COLO668 (cell line): ENCODE results near the gene POLE.
A peak's percentile ranks its signal among the peaks of the same experiment; 100 is the strongest.

Experiments used
- DNase-seq: peaks from one replicate; lab custom pipeline; 2025; ENCODE audit not compliant: unreplicated experiment; lab: John Stamatoyannopoulos, UW

The POLE gene, protein sequence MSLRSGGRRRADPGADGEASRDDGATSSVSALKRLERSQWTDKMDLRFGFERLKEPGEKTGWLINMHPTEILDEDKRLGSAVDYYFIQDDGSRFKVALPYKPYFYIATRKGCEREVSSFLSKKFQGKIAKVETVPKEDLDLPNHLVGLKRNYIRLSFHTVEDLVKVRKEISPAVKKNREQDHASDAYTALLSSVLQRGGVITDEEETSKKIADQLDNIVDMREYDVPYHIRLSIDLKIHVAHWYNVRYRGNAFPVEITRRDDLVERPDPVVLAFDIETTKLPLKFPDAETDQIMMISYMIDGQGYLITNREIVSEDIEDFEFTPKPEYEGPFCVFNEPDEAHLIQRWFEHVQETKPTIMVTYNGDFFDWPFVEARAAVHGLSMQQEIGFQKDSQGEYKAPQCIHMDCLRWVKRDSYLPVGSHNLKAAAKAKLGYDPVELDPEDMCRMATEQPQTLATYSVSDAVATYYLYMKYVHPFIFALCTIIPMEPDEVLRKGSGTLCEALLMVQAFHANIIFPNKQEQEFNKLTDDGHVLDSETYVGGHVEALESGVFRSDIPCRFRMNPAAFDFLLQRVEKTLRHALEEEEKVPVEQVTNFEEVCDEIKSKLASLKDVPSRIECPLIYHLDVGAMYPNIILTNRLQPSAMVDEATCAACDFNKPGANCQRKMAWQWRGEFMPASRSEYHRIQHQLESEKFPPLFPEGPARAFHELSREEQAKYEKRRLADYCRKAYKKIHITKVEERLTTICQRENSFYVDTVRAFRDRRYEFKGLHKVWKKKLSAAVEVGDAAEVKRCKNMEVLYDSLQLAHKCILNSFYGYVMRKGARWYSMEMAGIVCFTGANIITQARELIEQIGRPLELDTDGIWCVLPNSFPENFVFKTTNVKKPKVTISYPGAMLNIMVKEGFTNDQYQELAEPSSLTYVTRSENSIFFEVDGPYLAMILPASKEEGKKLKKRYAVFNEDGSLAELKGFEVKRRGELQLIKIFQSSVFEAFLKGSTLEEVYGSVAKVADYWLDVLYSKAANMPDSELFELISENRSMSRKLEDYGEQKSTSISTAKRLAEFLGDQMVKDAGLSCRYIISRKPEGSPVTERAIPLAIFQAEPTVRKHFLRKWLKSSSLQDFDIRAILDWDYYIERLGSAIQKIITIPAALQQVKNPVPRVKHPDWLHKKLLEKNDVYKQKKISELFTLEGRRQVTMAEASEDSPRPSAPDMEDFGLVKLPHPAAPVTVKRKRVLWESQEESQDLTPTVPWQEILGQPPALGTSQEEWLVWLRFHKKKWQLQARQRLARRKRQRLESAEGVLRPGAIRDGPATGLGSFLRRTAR (N-terminal part only)

DNA sequence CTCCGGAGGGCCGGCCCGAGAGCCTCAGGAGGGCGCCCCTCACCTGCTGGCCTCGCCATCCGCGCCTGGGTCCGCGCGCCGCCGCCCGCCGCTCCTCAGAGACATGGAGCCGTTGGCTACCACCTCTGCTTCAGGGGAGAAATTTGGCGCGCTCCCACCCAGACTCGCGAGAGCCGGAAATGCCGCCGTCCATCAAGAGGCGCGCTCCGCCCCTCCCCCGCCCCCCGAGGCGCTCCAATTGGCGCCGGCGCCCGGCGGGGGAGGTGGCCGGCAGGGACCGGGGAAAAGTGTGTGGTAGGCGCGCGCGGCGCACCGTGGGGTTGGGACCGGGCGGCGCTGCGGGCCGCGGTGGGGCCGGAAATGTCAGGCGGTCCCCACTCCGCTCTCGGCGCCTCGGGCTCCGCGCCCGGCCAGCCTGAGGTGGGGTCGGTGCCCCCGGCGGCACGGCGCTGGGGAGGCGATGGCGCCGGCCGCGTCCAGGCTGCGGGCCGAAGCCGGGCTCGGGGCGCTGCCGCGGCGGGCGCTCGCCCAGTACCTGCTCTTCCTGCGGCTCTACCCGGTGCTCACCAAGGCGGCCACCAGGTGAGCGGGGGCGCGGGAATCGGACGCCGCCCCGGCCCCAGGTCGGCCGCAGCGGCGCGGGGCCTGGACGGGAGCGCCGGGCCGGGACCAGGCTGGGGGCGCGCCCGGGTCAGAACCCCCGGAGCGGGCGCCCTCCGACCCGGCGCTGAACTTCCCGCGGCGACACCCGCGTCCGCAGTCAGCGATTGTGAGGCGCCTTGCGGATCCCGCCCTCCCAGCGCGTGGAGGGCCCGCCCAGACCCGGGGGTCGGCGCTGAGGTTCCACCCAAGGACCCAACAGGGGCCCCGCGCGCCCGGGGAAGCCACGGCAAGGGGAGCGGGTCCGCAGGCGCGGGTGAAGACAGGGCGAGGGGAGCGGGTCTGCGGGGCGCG, at the start of gene POLE, which contains the start of gene PXMP2:
Gene POLE (minus strand): TSS at position 132 of the 954 bp plus-strand sequence. CDS start 27 bp downstream, at position 105.
Gene PXMP2 (plus strand): TSS at position 377 of the 954 bp plus-strand sequence. CDS start 84 bp downstream, at position 461.
- peak; percentile 96 for DNase-seq

DNA sequence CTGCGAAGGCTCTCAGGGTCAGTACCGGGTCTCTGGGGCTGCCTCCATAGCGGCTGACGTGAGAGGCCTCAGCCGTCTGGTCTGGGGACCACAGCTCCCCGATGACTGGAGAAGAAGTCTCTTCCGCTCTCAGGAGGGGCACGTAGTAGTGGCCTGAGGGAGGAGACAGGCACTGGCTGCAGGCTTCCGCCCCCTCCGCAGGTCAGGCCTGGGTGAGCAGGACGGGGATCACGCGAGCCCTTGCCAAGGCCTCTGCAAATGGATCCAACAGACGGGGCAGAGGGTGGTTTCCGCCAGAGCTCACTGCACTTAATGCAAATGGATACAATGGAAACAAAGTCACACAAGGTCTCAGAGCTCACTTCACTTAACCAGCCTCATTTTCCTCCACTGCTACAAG, 49.8 kb upstream of the POLE start:
- no peak for DNase-seq

DNA sequence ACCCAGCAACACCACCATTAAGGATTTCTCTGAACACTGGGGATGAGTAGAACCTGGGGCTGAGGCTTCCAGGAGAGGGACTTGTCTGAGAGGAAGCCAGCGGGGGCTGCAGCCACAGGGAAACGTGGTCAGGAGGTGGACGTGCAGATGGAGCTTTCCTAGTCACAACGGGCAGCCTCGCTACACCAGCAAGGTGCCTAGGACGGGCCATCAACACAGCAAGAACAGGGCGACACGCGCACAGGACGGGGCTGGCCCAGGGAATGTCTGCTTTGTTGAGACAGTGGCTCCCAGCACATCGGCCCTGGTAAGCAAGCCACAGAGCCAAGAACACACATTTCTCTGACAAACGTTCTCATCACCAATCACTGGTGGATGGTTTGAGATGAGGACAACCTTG, 49.2 kb upstream of the POLE start:
- DNase-seq: no peak

DNA sequence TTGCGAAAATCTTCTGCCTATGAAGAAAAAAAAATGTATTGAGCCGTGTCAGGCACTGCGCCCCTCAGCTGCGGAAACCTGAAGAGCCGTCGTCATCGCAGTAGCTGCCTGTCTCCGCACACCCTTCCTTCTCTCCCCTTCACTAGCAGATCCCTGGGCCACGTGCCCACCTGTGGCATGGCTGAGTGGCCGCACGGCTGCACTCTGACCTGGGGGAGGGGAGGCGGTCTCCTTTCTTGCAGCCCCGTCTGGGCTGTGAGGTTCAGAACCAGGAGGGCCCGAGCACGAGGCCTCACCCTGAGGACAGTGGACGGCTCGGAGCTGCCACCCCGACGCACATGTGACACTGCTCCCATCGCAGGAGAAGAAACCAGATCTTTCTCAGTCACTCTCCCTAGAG, 48.4 kb upstream of the POLE start:
- DNase-seq: no peak

DNA sequence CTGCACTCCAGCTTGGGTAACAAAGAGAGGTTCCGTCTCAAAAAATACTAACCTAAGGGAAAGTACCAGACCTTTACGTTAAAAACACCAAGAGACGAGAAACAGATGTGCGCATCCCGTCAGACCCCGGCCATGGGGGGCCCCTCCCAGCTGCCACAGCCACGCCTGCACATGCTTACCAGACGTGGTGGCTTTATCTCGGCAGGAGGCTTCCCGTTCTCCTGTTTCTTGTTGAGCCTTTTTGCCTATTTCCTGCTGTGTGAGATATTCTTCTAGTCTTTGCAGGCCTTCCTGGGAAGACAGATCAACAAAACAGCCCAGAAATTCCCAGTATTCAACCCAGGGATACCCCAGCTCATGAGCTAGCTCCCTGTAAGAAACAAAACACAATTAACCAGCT, 47.1 kb upstream of the POLE start:
- DNase-seq: no peak

DNA sequence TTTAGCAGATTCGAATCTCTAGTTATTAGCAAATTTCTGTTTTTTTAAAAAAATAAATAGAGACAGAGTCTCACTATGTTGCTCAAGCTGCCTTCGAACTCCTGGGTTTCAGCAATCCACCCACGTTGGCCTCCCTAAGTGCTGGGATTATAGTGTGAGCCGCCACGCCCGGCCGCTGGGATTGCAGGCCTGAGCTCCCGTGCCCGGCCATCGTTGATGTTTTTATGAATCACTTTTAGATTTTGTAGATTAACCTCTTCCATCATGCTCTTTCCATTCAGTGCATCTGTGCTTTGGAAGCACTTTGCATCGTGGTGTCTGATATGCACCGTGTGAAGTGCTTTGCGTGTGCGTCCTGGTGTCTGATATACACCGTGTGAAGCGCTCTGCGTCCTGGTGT, 44.4 kb upstream of the POLE start:
- no peak for DNase-seq

DNA sequence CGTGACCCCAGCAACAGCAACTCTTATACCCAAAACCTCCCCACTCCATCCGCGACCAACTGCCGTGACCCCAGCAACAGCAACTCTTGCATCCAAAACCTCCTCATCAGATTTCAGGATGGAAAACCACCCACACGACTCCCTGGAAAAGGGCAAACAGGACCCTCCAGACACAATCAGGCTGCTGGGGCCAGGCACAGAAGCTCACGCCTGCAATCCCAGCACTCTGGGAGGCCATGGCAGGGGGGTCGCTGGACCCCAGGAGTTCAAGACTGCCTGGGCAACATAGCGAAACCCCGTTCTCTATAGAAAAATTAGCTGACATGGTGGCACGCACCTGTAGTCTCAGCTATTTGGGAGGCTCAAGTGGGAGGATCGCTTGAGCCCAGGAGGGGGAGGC, 43.2 kb upstream of the POLE start:
- DNase-seq: no peak

DNA sequence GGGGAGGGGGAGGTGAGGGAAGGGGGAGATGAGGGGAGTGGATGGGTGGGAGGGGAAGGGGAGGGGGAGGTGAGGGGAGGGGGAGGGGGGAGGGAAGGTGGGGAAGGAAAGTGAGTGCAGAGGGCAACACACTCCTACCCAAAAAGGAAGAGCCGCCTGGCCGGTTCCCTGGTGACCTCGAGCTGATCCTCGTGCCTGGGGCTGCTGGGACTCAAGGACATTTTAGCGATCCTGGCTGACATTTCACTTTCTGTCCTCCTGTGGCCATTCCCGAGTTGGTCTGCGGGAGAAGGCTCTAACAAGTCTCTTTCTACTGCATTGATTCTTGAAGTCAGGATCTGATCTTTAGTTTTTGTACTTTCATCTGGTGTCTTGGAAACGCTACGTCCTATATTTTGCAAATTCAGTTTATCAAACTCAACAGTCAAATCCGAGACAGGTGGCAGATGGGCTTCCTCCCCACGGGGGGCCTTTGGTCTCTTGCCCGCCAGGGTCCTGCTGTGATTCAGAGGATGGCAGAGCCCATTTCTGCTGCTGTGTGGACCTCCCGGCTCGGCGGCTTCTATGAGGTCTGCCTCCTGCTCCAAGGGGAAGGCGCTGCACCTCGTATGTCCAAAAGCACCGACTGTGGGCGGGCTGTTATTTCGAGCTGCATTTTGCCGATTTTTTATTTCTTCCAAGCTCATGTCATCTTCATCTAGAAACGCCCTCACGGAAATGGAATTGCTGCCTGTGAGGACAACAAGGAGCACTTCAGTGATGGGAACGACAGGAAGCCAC, 42.6 kb upstream of the POLE start:
- no peak for DNase-seq

DNA sequence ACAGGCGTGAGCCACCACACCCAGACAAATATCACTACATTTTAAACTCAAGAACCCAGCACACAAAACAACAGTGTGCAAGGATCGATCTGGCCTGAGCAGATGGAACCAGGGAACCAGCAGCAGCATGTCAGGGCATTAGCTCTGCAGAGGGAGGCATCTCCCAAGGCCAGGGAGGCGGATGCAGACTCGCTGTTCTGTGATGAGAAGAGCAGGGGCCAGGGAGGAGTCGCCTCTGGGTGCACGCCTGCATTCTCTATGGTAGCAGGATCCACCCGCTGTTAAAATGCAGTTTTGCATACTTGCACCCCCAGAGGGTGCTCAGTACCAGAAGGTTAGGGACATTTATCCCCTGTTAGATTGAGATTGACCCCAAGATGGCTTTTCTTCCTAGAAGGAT, 41.4 kb upstream of the POLE start:
- no peak for DNase-seq

DNA sequence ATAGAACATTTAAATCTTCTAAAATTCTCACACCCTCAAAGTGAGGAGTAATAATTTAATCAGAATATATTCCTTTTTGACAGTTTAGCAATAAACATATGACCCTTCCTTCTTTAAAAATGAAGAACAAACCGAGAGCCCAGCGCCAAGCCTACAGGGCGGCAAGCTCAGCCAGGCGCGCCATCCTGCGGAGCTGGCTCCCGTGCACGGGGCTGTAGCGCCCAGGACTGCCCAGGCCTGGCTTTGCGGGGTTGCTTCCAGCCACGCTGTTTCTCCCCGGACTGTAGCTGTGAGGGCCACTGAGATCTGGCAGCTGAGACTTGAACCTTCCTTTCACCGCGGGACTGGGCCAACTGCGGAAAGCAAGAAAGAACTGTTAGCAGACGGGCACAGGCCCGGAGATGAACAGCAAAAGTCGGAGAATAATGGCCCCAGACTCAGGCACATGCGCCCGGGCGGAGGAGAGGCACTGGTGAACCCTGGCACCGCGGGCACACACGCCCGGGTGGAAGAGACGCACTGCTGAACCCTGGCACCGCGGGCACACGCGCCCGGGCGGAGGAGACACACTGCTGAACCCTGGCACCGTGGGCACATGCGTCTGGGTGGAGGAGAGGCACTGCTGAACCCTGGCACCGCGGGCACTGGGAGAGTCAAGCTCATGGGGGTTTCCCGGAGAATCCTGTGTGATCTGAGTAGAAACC, 40.1 kb upstream of the POLE start:
- no peak for DNase-seq

DNA sequence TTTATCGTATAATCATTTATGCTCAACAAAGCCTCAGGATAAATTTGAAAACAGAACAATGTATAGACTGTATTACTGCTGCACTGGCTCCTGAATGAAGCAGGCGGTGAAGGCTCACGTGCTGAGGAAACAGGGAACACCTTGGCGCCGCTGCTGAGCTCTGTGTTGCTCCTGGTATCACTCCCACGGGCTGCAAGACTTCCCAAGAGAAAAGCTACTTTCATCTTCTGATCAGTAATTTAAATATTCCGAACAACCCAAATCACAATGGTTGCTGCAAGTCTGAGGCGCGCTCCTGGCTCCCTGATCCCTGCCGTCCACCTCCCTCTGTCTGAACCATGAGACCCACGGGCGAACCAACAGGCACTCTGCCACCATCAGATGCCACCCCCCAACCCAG, 39.2 kb upstream of the POLE start:
- no peak for DNase-seq

DNA sequence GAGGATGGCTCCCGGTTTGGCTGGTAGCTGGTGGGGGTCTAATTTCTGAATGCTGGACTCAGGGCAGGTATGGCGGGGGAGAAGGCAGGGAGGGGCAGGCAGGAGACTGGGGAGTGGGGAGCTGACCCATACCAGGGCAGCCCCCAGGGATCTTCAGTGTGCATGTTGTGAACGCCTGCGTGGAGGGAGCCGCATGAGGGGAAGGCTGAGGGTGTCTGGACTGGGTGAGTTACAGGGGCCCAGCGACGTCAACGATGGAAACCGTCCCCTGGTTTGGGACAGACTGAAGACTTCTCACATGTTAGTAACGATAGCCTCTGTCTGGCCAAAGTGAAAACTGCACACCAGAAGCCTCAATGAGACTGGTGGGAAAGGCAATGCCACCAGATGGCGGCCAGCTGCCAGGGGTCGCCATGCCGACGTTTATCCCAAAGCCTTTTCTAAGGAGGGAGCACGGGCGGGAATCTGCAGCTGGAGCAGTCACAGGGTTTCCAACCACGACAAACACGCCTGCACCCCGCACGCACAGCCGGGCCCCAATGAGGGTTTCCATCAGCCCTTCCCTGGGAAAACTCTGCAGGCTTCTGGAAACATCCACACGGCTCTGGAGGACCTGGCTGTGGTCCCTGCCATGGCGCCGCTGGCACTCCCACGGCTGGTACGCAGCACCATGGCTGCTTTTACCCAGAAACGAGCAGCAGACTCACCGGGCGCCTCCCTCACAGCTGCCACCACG, 37.5 kb upstream of the POLE start:
- no peak for DNase-seq

DNA sequence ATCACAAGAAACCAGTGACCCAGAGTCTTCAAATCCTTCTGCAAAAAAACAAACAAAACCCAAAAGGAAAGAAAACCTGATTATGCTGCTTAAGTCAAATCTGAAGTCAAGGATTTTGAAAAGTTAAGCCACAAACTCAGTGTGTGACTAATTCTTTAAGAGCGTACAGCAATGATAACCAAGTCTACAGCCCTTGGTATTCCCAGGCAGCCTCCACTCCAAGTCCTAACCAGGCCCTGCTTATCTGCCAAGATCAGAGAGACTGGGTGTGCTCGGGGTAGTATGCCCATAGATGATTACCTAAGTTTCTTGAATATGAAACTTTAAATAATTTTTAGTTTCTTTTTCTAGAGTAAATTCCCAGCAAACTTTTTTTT, 36.6 kb upstream of the POLE start:
- no peak for DNase-seq

DNA sequence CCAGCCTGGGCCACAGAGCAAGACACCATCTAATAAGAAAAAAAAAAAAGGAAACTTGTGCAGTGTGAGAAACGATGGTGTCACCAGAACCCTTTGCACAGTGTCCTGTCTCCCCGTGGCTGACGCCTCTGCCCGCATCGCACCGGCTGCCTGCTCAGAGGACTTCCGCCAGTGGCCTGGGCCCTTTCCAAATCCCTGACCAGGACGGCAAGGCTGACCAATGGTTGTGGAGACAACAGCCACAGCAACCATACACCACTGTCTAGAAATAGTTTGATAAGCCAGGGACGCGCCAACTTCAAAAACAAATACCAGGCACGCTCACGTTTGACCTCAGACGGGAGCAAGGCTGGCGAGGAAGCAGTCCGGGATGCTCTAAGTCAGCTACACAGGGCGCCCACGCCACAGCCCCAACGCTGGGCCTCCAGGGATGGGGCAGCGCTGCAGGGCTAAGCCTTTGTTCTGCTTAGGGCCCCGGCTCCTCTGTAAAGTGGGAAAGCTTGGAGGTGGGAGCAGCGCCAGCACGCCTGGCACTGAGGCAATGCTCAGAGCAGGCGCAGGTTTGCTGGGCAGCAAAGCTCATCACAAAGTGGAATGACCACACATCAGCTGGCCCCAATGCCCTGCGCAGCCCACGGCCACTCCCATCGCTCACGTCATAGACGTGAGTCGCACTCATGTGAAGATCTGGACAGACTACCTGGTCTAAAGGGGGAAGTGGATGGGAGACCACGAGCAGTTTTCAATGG, 36.0 kb upstream of the POLE start:
- no peak for DNase-seq

DNA sequence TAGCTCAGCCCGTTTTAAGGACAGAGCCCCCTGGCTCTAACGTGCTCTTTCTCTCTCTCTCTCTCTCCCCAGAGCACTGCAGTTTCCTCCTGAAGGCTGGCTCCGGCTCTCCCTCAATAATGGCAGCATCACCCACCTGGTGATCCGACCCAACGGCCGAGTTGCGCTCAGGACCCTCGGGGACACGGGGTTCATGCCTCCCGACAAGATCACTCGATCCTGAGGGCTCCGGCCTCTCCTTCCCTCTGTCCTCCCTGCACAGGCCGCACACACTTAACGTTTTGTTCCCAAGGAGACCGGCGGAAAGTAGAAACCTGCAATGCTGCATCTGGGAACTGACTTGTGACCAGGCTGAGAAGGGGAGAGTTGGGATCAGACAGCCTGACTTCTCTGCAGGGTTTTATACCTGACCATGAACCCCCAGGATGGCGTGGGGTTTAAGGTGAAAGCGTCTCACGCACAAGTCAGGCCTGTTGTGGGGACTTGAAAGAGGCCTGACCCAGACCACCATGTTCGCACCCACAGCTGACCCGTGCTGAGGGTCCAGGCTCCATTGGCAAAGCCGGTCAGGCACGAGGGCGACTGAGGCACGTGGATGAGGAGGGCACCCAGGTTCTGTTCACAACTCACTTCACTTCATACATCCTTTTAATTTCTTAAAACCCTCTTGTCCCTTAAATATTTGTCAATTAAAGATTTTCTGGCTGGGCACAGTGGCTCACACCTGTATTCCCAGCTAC, 33.6 kb upstream of the POLE start:
- DNase-seq: no peak

DNA sequence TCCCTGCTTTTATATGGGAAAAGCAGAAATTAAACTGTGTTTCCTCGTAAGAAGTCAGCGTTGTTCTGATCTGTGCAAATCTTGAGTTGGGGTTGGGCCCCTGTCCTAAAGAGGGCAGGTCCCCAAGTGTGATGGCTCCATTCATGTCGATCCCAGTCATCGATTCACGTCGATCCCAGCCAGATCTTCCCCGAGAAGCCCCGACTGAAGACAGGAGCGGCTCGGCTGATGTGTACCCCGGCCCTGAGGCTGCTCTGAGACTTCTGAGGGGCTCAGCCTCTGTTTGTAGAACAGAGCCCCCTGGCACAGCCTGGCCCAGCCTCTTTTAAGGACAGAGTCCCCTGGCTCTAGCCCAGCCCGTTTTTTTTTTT, 32.8 kb upstream of the POLE start:
- no peak for DNase-seq
